TTC549 (cell line): ENCODE measurements around the gene MCTP2.
"Not testable (repeated sequence)": the region's sequence is repeated elsewhere in the genome, so short reads cannot be mapped to it uniquely, and the experiment has no call there.

Experiments used
- FAIRE-seq: peaks from 2 replicates; lab custom pipeline; 2012; peaks lifted over from hg19 to GRCh38; lab: Jason Lieb, UNC

Gene MCTP2

DNA sequence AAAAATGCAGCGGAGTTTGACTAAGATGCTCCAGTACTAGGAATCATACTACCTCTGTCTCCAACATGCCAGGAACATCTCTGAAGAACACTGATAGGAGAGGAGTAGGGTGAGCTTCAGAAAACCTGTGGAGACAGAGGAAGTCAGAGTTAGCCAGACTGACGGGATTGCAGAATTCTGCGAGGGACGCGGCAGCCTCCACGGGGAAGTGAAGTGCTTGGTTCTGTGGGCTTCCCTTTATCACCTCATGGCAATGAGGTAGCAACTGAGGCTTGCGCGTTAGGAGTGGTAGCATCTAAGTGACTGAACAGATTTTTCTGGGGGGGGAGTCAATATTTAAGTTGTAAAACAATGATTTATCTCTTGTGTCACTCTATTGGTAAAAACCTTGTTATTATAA is 226.3 kb downstream of the MCTP2 start:
- FAIRE-seq = no peak

- no peak for FAIRE-seq
Measured at GRCh38 chr15:94460624-94461023, 229.3 kb downstream of the MCTP2 start.

GRCh38 chr15:94467034-94467433 is 235.7 kb downstream of the MCTP2 start:
- no peak for FAIRE-seq

GRCh38 chr15:94470492-94470891 is 239.1 kb downstream of the MCTP2 start:
- no peak for FAIRE-seq

GRCh38 chr15:94476686-94477085 is 245.3 kb downstream of the MCTP2 start:
- no peak for FAIRE-seq

DNA sequence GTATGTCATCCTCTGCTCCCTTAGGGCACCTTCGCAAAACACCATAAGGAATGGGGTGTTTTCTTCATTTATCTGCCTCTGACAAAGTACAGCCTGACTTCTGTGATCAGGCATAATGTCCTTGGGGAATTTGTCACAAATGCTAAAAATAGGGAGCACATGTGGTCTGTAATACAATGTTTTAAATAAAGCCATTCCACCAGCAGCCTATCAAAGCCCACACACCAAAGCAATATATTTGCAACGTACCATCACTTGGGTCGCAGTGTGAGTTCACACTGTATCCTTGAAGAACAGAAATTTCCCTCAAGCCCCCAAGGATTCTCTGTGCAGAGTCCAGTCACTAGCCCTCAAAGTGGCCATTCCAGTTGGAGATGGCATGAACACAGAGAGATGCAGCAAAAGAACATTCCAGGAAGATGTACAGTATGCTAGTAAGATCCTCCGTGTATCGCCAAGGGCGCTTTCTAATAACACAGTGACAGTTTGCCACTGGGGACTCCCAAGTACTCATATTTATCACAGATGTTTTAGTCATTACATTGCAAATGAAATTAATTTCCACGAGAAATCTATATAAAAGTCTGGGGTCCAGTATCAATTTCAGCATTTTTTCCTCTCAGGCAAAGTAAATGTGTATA is 246.7 kb downstream of the MCTP2 start:
- no peak for FAIRE-seq

DNA sequence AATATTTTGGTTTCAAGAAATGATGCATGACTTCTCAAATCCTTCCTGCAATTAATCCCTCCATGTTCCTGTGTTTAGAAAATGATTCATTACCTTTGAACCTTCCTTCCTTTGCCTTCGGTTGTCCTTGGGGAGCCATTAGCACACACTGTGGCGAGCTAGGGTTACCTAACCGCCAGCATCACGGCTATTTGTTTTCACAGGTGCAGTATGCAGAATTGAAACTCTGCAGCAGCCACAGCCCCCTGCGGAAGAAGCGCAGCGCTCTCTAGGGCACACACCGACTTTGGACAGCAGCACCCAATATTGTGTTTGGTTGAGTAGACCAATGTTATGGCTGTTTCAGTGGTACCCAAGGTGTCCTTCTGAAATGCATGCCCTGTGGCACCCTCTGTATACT is 247.4 kb downstream of the MCTP2 start:
- no peak for FAIRE-seq

GRCh38 chr15:94480289-94480834 is 249.0 kb downstream of the MCTP2 start:
- FAIRE-seq = peak; percentile 92

DNA sequence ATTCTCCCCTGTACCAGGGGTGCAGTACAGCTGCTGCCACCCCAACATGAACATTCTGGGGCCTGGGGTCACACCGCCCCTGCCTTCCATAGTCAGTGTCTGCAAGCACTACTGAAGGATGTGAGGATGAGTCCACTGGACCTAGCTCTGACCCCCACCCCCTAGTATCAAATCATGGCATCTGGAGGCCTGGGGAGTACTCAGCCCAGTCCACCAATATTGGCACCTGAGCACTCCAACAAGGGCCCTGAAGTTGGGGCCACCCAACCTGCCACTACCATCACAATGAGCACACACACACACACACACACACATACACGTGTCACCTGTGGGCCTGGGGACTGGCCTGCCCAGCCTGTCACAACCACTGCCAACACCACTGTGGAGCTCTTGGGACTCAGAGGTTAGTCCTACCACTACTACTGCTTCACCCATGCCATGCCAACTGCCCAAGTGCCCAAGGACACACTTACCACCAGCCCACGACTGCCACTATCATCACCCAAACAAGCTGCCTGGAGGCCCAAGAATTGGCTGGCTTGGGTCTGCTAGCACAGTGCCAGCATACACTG is 253.9 kb downstream of the MCTP2 start:
- no peak for FAIRE-seq

GRCh38 chr15:94487635-94488034 is 256.3 kb downstream of the MCTP2 start:
- FAIRE-seq = no peak

DNA sequence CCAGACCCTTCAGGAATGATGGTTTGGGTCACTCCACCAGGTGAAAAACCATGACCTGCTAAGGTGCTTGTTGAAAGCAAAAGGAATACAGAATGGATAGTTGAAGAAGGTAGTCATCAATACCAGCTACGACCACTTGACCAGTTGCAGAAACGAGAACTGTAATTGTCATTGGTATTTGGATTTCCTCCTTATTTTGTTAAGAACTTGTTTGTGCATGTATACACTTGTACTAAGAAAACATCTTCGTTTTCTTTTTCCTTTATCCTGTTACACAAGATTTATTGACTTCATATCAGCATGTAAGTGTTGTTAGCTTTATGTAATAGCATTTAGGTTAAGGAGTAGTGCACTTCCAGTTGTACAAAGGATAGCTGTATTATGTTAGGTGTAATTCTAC is 261.8 kb downstream of the MCTP2 start:
- no peak for FAIRE-seq

DNA sequence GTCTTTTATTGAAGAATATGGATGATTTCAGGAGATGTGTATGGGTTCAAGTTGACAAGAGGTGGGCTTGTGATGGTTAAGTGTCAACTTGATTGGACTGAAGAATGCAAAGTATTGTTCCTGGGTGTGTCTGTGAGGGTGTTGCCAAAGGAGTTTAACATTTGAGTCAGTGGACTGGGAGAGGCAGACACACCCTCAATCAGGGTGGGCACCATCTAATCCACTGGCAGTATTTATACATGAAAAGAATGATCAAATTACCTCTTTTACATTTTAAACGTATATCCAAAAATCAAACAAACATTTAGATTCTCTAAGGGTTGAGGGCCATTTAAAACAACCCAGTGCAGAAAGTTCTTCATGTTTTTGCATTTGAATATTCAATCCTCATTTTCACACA is 262.2 kb downstream of the MCTP2 start:
- not testable (repeated sequence) for FAIRE-seq

- FAIRE-seq = no peak
Measured at GRCh38 chr15:94494732-94495131, 263.4 kb downstream of the MCTP2 start.

DNA sequence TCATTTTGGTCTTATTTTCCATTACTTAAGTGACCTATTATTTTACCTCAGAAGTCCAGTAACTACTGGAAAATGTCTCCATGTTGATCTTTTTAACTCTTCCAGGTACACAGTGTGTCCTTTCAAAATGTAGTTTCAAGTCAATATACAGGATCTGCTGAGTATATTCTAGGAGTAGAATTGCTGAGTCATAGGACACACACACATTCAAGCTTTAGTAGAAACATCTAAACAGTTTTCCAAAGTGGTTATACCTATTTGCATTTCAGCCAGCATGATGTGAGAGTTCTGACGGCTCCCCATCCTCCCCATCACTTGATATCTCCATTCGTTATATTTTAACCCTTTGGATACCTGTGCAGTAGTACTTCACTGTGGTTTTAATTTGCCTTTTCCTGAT is 271.9 kb downstream of the MCTP2 start:
- no peak for FAIRE-seq

- FAIRE-seq = no peak
Measured at GRCh38 chr15:94509259-94509658, 277.9 kb downstream of the MCTP2 start.

- no peak for FAIRE-seq
Measured at GRCh38 chr15:94522125-94522524, 290.8 kb downstream of the MCTP2 start.

GRCh38 chr15:94523873-94524272 is 292.5 kb downstream of the MCTP2 start:
- FAIRE-seq = no peak

DNA sequence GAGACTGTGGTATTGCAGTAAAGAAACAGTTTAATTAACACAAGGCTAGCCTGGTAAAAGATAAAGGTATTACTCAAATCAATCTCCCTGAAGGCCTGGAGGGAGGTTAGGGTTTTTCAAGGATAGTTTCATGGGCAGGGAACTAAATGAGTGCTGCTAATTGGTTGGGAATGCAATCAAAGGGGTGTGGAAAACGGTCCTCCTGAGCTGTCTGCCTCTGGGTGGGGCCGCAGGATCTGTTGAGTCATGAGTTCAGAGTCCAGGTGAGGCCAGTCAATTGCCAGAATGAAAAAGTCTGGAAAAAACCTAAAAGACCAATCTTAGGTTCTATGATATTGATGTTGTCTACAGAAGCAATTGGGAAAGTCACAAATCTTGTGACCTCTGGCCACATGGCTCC is 293.2 kb downstream of the MCTP2 start:
- FAIRE-seq = no peak

GRCh38 chr15:94526071-94526689 is 294.8 kb downstream of the MCTP2 start:
- FAIRE-seq = no peak

GRCh38 chr15:94532226-94532625 is 300.9 kb downstream of the MCTP2 start:
- FAIRE-seq = no peak
